Tibial nerve (tissue), 4 donors: ENCODE data around the gene OXCT2.

Experiments
- CTCF ChIP-seq, 5 experiments: fragments of 200-600 bp in 3 of 5; fragments of 450-650 bp in 2 of 5; sonication (generic) in 3 of 5; IDR thresholded peaks; one replicate each; pipeline ENCODE4 v1.5.1; 2016 to 2019; ENCODE audit warnings: antibody characterized with exemption in 5 of 5, mild to moderate bottlenecking in 3 of 5, moderate library complexity in 2 of 5
- EP300 ChIP-seq, 2 donors: sonication (generic); formaldehyde crosslinking; IDR thresholded peaks; one replicate each; pipeline ENCODE4 v1.6.1; 2017; ENCODE audit warnings: antibody characterized with exemption in 2 of 2, mild to moderate bottlenecking in 1 of 2
- POLR2A ChIP-seq, 2 donors: fragments of 450-650 bp; IDR thresholded peaks; one replicate each; pipeline ENCODE4 v1.6.1; 2017; ENCODE audit warnings: antibody characterized with exemption in 2 of 2, mild to moderate bottlenecking in 2 of 2, moderate library complexity in 2 of 2

GRCh38 chr1:39729842-39730241 is 41.3 kb downstream of the OXCT2 start:
- TF ChIP-seq CTCF (IDR thresholded peaks at IDR 0.05), result no peak
- no peak for TF ChIP-seq EP300 (IDR thresholded peaks at IDR 0.05)
- no peak for TF ChIP-seq POLR2A (IDR thresholded peaks at IDR 0.05)
